ENCODE results near the gene NDUFS6.

DNA sequence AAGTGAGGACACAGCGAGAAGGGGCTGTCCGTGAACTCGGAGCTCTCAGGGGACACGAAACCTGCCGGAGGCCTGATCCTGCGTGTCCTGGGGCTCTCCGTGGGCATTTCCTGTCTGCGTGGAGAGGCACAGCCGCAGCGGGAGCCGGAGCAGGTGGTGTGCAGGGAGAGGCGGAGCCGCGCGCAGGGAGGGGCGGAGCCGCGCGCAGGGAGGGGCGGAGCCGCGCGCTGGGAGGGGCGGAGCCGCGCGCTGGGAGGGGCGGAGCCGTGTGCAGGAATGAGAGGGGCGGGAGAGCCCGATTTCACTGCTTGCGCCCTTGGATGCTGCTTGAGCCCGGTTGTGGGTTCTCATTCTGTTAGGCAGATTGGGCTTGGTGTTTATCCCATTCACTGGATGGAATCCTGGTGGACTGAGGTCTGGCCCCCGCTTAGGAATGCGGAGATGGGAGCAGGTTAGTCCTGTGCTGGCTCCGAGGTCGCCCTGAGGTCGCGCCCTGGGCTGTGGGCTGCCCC is 26.7 kb downstream of the NDUFS6 start:
- TF ChIP-seq POLR2A (IDR thresholded peaks at IDR 0.05; ENCODE audit: low read depth, low read length) (no peak), POU2F2 (IDR thresholded peaks at IDR 0.05; ENCODE audit: low read depth, low read length) (no peak)

All from GM12891 (cell line).